Activated CD4-positive, CD25-positive, alpha-beta regulatory T cell treated with anti-CD3 and anti-CD28 coated beads, Interleukin-2, amount 50 U/mL, for 24 hours (primary cell): ENCODE data around the gene CELF4.

Experiments used
- ATAC-seq, 2 donors: fragments of 150-1000 bp; cut with Tn5 transposase; one replicate each; pipeline ENCODE4 v1.10.0; 2021; ENCODE audit warnings: mild to moderate bottlenecking in 1 of 2, moderate library complexity in 1 of 2

Gene CELF4

DNA sequence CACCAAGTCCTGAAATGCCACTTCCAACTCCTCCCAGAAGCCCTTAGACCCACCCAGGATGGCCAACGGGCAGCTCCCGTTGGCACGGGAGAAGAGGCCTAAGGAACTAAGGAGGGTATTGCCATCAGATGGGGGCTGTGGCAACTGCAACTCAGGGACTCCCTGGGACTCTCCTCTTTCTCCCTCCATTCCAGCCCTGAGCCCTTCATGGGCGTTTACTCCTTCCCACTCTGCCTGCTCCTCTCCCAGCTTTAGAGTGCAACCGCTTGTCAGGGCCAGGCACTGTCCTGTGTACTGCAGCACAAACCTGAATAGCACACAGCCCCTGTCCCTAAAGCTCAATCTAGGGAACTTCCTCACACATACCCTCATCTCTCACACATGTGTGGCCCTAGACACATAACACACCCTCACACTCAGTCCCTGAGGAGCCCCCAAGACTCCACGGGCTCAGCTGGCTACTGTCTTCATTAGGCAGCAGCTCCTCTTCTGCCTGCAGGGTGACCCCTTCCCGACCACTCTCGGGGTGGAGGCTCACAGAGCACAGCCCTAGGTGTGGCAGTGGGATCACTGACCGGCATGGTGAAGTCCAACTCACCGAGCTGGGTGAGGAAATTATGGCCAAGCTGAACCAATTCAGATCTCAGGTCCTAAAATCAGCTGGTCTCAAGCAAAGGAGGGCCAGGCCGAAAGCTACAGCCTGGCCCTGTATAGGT is 316.3 kb downstream of the CELF4 start:
- no peak for ATAC-seq

DNA sequence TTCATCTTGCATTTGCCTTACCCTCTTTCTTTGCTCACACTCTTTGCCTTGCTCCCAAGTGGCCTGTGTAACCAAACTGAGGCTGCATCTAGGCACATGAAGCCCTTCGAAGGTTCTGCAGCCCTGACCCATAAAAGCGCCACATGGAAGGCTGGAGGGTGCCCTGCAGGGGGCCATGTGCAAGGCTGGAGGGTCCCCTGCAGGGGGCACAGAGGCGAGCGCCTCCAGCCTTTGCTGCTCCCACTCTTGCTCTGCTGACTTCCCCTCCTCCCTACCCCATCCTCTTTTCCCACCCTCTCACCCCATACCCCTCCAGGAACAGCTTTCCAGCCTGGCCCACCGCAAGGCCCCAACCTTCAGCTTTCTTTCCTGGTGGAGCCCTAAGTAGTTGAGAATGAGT is 317.3 kb downstream of the CELF4 start:
- no peak for ATAC-seq

DNA sequence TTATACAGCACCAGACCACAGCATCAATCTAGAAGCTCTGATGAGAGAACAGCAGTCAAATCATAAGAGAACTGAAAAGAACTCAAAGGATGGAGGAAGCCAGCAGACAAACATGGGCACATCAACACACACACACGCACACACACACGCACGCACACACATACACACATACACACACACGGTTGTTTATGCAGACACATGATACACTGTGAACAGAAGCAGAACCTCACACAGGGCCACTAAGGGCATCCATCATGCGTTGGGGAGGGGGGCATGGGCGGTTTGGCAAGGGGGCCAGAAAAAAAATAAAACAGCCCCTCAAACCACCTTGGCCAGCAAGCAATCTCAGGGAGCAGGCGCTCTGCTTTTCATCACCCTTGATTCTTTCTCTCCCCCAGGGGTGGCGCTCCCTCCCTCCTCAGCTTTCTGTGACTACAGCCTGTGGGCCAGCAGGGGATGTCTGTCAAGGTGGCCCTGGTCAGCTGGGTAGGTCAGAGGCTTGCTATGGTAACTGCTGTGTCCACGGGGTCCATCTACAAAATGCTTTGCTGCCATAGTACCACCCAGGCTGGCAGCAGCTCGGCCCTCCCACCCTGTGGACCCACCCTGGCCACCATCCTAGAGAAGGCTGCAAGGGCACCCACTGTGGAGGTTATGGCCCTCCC is 318.0 kb downstream of the CELF4 start:
- ATAC-seq: no peak

DNA sequence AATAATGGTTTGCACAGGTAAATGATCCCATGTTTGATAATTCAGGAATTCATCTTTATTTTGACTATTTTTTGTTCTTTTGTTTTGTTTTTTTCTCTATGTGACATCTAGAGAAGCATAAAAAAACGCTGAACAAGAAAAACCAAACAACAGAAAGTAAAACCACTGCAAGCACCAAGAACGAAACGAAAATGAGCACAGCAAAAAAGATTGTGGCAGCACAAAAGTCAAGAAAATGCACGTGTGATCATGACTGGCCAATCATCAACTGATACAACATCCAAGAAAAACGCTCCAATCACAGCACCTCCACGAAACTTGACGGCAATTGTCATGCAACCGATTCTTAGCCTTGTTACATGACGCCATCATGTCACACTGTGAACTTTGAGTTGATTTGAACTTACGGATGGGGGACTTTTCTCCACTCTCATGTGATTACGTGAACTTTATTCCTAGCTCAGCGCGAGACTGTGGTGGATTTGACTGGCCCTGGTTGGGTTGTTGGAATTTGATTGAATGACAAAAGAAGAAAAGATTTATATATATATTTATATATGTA is 318.7 kb downstream of the CELF4 start:
- ATAC-seq: no peak

DNA sequence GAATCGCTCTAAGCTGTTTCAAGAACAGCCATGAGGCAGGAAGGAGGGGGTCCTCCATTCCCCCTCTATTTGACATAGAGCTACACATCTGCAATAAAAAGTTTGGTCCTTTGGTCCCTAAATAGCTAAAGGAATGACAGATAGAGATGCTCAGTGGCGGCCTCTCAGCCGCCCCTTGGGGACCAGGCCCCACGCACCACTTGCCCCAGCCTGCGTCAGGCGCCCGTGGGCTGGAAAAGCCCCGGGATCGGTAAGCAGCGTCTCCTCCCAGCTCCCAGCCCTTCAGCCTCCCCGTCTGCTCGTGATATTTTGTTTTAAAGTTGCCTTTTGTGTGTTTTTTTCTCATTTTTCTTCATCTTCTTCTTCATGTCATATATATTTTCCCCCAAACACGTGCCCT is 321.0 kb downstream of the CELF4 start:
- no peak for ATAC-seq

DNA sequence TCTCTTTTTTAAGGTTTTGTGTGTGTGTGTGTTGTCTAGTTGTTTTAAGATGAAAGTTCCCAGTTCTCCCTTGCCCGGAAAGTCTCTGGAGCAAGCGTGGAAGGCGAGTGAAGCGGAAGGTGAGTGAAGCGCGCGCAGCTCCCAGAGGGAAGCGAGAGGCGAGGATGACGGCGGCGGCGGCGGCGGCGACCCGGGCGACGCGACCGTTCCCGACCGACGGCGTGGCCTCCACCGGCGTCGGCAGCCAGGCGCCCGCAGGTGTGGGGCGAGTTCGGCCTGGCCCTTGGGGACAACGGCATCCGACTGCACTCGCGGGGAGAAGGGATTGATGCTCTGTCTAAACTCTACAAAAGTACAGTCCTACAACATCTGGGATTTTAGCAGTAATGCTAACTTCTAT is 321.9 kb downstream of the CELF4 start:
- no peak for ATAC-seq

DNA sequence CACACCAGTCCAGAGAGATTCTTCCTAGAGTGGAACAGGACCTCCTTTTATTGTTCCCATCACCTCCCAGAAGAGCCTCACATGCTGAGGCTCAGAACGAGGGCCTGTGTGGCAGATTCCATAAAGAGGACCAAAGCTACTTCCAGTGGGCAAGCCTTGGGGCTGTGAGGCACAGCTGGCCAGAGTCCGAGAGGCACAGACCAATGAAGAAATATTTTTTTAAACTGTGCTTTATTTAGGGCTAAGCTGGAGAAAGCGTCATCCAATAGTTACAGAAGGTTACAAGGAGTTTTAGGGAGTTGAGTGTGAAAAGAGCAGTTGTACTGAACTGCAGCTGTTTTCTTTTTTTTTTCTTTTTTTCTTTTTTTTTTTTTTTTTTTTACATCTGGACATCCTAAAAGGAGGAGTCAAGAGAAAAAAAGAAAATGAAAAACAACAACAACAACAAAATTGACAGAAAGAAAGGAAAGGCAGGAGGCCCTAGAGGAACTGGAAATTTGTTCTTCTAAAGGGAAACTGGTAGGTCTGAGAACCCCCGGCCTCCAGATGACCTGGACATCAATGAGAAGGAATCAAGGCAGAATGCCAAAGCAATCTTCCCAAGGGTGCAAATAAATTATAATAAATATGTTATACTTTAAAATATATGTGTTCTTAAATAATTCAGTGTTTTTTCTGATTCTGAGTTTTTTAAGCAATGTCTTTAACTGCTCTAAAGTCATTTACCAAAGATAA is 322.6 kb downstream of the CELF4 start:
- ATAC-seq: no peak

DNA sequence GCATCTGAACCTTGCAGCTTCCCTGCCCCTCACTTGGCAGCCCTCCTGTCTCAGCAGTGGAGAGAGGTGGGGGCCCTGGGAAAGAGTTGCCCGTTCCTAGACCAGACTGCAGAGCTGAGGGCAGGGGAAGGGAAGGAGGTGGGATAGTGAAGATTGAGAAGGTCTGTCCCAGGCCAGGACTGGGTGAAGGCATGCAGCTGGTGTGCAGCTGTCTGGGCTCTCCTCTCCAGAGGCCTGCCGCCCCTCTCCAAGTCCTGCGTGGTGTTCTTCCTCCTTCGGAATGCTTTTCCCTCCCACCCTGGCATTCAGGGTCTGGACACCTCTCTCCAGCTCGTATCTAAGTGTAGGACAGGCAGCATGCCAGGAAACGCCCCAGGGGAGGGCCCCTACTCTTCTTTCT is 323.5 kb downstream of the CELF4 start:
- ATAC-seq: no peak

DNA sequence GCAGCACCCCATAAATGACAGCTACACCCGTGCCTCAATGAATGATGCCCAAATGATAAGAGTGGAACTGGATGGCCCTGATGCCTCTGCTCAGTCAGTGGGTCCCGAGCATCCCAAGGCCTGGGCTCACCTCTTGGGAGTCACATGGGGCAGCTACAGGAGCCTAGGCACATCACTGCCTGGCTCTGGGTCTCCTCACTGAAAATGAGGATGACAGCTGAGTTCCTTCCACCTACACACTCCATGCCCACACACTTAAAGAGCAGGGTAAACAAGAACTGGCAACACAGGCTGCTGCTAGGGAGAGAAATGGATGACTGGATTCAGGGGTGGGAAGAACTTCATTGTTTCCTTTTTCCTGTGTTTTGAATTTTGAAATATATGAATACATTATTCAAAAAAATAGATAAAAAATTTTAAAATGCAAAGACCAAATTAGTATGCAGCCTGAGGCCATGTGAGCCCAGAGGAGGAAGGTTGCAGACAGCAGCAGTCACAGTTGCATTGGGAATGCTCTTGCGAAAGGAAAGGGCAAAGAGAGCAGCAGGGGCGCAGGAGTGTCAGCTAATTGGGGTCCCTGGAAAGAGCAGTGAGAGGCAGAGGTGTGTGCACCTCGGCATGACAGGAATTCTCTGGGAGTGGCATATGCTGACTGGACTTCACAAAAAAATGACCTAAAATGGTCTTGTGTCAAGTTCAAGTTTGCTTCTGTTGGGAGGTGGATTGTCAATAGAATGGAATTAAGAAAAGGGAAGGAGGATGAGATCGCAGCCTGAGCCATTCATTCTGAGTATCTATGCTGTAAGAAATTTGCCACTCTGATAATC is 327.1 kb downstream of the CELF4 start:
- no peak for ATAC-seq

DNA sequence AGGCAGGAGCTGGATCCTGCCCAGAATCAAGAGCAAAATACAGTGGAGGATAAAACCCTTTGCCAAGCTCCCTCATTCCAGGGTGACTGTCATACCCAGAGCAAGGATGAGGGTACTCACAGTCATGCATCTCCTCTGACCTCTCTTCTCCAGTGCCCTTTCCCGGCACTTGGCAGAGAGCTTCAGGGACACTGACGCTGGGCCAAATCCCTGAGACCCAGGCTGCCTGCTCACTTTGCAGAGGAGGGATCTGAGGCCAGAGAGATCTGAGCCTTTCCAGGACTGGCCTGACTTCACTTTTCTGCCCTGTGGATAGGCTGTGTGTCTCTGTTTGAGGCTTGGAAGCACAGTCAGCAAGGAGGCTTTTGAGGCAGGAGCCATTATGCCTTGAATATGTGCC is 330.0 kb downstream of the CELF4 start:
- ATAC-seq: no peak

DNA sequence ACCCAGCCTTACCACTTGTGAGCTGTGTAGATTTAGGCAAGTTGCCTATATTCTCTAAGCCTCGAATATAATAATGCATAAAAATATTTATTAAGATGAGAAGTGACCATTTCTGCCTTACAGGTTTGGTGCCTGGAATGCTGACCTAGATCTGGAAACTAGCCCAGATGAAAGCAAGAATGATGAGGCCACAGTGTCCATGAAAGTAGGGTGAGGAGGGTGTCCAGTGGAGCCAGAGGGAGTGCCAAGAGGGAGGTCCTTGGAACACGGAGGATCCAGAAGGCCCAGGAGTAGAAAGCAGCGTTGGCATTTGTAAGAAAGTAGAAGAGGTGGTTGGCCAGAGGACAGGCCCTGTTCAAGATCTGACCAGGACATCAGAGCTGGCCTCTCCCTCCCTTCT is 334.3 kb downstream of the CELF4 start:
- no peak for ATAC-seq

DNA sequence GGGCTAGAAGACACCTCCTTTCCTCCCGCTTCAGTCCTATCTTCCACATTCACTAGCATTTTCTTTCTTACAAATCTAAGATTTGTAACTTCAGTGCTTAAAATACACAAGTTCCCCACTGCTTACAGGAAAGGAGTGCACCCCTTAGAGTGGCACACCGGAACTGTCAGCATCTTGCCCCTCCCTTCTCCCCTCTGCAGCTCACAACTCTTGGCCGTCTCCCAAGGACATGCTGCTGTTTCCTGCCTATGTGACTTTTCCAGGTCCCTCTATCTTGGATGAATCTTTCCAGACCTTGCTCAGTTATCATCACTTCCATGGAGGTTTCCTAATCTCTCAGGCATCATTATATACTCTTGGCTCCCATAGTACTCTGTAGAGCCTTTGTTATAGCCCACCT is 334.8 kb downstream of the CELF4 start:
- ATAC-seq: no peak

DNA sequence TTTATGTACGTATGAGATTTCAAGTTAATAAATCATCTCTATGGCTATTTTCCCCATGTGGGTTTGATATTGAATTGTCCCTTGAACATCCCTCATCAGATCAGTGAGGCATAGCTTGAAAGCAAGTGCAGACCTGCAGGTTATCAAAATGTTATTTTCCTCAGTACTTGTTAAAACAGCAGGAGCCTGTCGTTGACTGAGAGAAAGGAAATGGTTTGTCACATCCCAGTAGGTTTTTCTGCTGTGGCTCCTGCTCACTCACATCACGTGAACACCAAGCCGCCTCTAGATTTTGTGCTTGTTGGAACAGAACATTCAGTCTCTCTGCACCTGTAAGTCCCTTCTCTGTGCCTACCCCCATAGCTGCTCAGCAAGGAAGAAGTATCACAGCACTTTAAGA is 340.3 kb downstream of the CELF4 start:
- ATAC-seq: no peak

DNA sequence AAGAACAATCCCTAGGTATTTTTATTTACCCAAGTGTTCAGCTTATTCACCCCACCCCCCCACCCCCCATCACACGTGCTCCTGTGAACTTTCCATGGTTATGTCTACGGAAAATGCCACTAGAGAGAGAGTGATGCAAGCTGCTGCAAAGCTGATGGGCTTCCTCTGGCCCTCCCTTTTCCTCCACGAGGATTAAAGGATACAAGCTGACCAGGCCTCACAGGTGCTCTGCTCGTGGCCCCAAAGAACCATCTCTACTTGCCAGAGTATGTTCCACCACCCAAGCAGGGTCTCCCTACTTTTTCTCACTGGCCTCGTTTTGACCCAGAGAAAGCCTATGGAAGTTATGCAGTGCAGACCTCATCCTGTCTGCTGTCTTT is 342.6 kb downstream of the CELF4 start:
- no peak for ATAC-seq

DNA sequence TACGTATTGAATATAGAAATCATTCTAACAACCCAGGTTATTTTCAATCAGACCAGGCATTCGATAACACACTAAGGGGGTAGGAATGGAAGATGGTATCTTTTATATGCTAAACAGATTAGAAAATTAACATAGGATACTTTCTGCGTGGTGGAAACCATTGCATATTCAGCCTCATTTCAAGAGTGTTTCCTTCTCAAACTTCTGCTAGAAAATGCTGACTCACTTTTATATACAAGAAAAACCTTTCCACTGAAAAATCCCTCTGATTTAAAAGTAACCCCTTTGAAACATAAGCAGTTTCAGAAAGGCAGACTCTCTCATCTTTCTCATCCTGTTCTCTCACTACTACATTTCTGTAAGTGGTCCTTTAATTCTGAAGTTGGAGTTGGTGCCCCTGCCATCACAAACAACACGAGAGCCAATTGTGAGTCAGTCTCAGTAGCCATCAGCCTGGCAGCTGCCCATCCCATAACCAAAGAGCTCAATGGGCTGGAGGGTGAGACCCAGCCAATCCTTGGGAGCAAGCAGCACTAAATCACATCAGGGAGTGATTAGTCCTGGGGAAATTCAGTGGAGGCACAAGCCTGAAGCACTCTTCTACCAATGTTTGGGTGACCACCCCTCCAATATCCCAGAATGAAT is 343.1 kb downstream of the CELF4 start:
- no peak for ATAC-seq

DNA sequence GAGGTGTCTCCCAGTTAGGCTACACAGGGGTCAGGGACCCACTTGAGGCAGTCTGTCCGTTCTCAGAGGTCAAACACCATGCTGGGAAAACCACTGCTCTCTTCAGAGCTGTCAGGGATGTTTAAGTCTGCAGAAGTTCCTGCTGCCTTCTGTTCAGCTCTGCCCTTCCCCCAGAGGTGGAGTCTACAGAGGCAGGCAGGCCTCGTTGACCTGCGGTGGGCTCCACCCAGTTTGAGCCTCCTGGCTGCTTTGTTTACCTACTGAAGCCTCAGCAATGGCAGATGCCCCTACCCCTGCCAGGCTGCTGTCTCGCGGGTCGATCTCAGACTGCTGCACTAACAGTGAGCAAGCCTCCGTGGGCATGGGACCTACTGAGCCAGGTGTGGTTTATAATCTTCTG is 346.3 kb downstream of the CELF4 start:
- no peak for ATAC-seq

DNA sequence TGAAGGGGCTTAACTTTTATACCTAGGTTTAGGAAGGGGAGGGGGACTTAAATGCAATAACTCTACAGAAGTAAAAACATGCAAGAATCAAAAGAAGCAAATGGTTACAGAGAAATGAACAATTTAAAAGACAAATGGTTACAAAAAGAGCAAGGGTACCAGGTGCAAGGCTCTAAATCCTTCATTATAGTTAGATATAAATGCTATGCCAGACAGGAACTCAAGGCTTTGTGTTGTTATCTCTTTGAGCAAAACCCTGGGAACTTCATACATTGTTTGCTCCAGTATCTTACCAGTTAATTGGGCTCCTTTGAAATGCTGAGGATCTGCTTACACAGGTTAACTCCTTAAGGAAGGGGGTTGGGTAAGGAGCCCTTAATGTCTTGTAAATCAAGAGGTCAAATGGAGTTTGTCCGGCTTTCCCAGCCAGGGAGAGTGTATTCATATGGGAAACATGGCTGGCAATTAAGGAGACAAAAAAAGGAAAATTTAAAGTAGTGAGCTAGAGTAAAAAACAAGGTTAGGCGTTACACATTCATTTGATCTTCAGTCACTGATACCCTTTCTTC is 347.5 kb downstream of the CELF4 start:
- ATAC-seq: no peak

DNA sequence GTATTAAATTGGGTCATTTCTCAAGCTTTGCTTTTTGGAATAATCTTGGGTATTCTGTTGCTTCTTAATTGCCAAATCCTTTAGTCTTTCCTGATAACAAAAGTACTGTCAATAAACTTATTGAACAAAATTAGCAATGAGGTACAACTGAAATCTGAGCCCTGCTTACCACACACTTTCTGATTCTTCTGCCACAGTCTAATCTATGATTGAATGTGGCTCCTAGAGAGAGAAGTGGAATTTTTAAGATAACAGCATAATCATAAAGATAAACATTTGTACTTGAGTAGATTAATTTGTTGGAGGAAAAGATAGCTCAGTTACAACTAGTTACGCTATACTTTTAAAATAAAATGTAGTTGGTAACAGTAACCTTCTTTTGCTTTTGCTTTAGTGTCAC is 354.8 kb downstream of the CELF4 start:
- no peak for ATAC-seq

DNA sequence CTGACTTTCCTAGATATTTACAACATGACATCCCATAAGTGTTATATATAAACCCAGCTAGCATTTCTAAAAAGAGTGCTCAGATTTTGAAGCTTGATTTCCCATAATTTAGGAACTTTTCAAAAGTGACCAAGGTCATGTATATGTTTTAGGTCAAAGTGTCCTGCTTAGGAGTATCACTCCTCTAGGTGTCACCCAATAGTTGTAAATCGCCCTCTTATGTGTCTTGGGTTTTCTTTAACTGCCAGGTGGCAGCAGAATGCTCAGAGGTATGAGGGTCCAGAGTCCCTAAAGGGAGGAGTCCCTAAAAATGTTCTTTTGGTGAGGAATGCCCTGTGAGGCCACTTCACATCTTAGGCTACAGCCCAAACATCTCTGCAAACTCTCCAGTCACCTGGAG is 358.3 kb downstream of the CELF4 start:
- no peak for ATAC-seq

DNA sequence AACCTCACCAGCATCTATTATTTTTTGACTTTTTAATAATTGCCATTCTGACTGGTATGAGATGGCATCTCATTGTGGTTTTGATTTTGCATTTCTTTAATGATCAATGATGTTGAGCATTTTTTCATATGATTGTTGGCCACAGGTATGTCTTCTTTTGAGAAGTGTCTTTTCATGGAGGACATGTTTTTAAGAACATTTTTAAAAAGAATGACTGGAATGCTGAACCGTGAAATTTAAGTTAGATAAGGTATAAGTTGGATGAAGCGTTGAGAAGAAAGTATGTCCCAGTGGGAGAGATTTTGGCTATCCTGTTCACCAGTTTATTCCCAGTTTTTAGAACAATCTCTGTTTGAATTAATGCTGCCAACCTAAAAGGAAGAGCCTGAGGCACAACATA is 365.9 kb downstream of the CELF4 start:
- ATAC-seq: no peak
